ENCODE data around the gene CEP43. TPM values are rescaled to one million over a fixed set of nuclear protein-coding genes. Genes with fewer than 3 reads are reported as not detected.

The CEP43 gene
- total RNA-seq, 1 donor from 2014 or later, result 10.7 TPM

- H3K36me3 ChIP-seq, result no peaks in the 10 kb centered on the region
- no peaks in the 10 kb centered on the region for H3K27me3 ChIP-seq
- intact Hi-C loops (cut with DNase I), result no loop called here
Measured at GRCh38 chr6:166987930-166988329, 11.3 kb upstream of the CEP43 start.

DNA sequence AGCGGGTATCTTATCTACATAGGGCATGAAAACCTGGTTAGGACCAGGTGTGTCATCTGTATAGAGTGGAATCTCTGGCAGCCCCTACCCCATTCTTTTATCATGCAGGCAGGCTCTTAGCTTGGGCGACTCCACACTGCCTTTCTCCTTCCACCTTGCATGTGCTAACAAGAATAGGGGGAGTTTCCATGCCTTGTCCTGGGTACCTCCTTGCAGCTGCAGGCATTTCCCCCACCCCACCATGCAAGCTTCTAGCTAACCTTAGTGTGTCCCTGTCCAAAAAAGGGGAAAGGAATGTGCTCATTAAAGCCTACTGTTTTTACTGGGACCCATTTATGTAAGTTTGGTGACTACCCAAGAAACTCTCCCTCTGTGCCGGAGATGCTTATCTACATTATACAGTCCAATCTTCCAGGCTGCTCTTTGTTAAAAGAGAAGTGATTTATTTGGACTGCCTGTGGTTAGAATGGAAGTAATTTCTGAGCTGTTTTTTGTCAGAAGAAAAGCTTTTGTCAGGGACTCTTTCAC, 10.5 kb upstream of the CEP43 start:
- no peak for ATAC-seq
- no peak for DNase-seq
- intact Hi-C loops (cut with DNase I), result no loop called here

More at GRCh38 chr6:166987930-166988329, 11.3 kb upstream of the CEP43 start:
- no peak for DNase-seq
- H3K27ac ChIP-seq, result no peak overlapping the region
- H3K4me1 ChIP-seq, result no peaks in the 10 kb centered on the region
- TF ChIP-seq CTCF (IDR thresholded peaks at IDR 0.05), result no peak
- no peak for ATAC-seq
- H3K4me3 ChIP-seq, result no peak overlapping the region
- no peaks in the 10 kb centered on the region for H3K9me3 ChIP-seq

DNA sequence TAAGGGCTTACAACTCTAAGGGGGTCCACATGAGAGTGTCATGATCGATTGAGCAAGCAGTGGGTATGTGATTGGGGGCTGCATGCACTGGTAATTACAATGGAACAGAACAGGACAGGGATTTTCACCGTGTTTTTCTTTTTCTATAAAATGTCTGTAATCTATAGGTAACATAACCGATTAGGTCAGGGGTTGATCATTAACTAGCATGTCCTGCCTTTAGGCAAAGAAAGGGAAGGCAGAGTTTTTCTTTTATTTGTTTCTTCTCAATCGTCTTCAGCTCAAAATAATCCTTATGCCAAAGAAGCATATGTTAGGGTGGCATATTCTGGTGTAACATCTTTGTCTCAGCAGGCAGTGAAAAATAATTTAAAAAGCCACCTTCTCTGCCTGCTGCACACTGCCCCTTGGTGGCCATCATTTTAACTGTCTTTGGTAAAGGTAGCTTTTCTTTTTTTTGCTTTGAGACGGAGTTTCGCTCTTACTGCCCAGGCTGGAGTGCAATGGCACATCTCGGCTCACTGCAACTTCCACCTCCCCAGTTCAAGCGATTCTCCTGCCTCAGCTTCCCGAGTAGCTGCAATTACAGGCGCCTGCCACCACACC, 9.7 kb upstream of the CEP43 start:
- TF ChIP-seq CTCF (IDR thresholded peaks at IDR 0.05), result peak; percentile 50
- intact Hi-C loops (cut with DNase I), result no loop called here
- ATAC-seq (peak; percentile 84), DNase-seq (no peak)
- Histone ChIP-seq H3K4me3 (no peak overlapping the region), H3K27me3 (no peaks in the 10 kb centered on the region), H3K36me3 (no peaks in the 10 kb centered on the region), H3K9me3 (no peaks in the 10 kb centered on the region), H3K4me1 (no peaks in the 10 kb centered on the region), H3K27ac (no peak overlapping the region)

More for the DNA sequence above, 10.5 kb upstream of the CEP43 start:
- TF ChIP-seq CTCF (IDR thresholded peaks at IDR 0.05), result no peak
- H3K9me3 ChIP-seq, result no peaks in the 10 kb centered on the region
- no peak overlapping the region for H3K4me3 ChIP-seq
- no peaks in the 10 kb centered on the region for H3K36me3 ChIP-seq
- H3K27ac ChIP-seq, result no peak overlapping the region
- H3K4me1 ChIP-seq, result no peaks in the 10 kb centered on the region
- no peaks in the 10 kb centered on the region for H3K27me3 ChIP-seq

DNA sequence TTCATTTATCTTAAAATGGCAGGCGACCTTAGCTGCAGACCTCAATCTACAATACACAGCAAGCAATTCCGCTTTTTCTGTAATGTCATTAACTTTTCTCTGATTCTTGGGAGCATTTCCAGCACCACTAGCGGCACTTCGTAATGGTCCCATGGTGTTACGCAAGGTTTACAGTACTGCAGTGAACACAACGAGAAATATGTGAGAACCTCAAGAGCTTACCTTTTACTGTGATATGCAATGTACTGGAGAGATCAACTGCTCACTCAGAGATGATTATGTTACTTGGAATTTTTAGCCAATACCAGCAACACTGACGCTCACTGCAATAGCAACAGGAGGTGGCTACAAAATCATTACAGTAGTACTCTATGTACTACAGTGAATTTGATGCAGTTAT, 2.8 kb upstream of the CEP43 start:
- intact Hi-C loops (cut with DNase I), result no loop called here
- Histone ChIP-seq H3K4me3 (no peak overlapping the region), H3K4me1 (peaks cover 17% of the 10 kb centered on the region), H3K36me3 (no peaks in the 10 kb centered on the region), H3K27me3 (no peaks in the 10 kb centered on the region), H3K9me3 (no peaks in the 10 kb centered on the region), H3K27ac (no peak overlapping the region)
- DNase-seq (no peak), ATAC-seq (peak; percentile 3)
- TF ChIP-seq CTCF (IDR thresholded peaks at IDR 0.05), result no peak

DNA sequence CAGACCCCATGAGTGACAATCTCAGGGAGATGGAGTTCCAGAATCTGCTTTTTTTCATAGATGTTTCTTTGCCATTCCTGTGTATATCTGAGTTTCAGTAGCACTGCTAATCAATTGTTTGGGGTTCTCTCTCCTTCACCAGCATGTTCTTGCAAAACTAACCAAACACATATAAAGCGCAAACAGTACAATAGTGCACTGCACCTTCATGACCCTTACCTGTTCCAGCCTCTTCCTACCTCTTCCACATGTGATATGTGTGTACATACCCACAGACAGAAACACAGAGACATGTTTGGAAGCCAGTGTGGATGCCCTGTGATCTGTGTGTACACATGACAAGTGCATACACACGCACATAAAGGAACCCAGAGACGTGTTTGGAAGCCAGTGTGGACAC, 1.8 kb upstream of the CEP43 start:
- intact Hi-C loops (cut with DNase I), result no loop called here
- no peak overlapping the region for H3K27ac ChIP-seq
- DNase-seq, result no peak

More for the DNA sequence above, 1.8 kb upstream of the CEP43 start:
- H3K36me3 ChIP-seq, result no peaks in the 10 kb centered on the region
- H3K4me3 ChIP-seq, result peak overlapping the region; percentile 74
- H3K9me3 ChIP-seq, result no peaks in the 10 kb centered on the region
- no peak for TF ChIP-seq CTCF (IDR thresholded peaks at IDR 0.05)
- H3K27me3 ChIP-seq, result no peaks in the 10 kb centered on the region
- ATAC-seq, result no peak
- peaks cover 17% of the 10 kb centered on the region for H3K4me1 ChIP-seq
